SK-N-SH treated with all-trans-retinoic acid at 6 μM for 48 hours (cell line): ENCODE measurements around the gene HSP90AB1.

ENCODE experiments used
- CSDC2 ChIP-seq: fragments of 250-450 bp; sonication (Bioruptor Pico); IDR thresholded peaks from 2 replicates; pipeline ENCODE4 v1.5.0; 2020; ENCODE audit warnings: mild to moderate bottlenecking, moderate library complexity
- RARB ChIP-seq: fragments of 250-450 bp; sonication (Bioruptor Pico); IDR thresholded peaks from 2 replicates; pipeline ENCODE4 v1.8.0; 2021; ENCODE audit warnings: mild to moderate bottlenecking, moderate library complexity
- TF ChIP-seq, protein P1 (sequence below): fragments of 250-450 bp; sonication (Bioruptor Pico); IDR thresholded peaks from 2 replicates; pipeline ENCODE4 v1.5.1; 2021; ENCODE audit warnings: mild to moderate bottlenecking, moderate library complexity

DNA sequence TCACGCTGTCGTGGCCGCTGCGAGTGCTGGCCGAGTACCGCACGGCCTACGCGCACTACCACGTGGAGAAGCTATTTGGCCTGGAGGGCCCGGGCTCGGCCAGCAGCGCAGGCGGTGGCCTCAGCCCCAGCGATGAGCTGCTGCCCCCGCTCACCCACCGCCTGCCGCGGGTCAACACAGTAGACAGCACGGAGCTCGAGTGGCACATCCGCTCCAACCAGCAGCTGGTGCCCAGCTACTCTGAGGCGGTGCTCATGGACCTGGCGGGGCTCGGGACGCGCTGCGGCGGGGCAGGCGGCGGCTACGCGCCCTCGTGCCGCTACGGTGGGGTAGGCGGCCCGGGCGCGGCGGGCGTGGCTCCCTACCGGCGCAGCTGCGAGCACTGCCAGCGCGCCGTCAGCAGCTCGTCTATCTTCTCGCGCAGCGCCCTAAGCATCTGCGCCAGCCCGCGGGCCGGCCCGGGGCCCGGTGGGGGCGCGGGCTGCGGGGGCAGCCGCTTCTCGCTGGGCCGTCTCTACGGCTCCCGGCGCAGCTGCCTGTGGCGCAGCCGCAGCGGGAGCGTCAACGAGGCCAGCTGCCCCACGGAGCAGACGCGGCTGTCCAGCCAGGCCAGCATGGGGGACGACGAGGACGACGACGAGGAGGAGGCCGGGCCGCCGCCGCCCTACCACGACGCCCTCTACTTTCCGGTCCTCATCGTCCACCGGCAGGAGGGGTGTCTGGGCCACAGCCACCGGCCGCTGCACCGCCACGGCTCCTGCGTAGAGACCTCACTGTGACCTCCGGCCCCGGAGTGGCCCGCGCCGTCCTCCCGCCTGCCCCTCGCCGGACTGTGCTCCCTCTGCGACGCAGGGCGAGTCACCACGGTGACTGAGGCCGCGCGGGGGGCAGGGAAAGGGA lies 29.1 kb downstream of the HSP90AB1 start:
- TF ChIP-seq RARB (no peak), CSDC2 (CRISPR knock-in tag) (no peak)
- TF ChIP-seq, protein P1, sequence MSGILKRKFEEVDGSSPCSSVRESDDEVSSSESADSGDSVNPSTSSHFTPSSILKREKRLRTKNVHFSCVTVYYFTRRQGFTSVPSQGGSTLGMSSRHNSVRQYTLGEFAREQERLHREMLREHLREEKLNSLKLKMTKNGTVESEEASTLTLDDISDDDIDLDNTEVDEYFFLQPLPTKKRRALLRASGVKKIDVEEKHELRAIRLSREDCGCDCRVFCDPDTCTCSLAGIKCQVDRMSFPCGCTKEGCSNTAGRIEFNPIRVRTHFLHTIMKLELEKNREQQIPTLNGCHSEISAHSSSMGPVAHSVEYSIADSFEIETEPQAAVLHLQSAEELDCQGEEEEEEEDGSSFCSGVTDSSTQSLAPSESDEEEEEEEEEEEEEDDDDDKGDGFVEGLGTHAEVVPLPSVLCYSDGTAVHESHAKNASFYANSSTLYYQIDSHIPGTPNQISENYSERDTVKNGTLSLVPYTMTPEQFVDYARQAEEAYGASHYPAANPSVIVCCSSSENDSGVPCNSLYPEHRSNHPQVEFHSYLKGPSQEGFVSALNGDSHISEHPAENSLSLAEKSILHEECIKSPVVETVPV (CRISPR knock-in tag): no peak
